ENCODE results near the gene ZNF544.

GRCh38 chr19:58265100-58265499 lies 36.4 kb downstream of the ZNF544 start:
- TF ChIP-seq CTCF (IDR thresholded peaks at IDR 0.05; ENCODE audit: low read length) (no peak), EZH2 (IDR thresholded peaks at IDR 0.05; ENCODE audit: borderline replicate concordance, low read length) (no peak)
